SK-N-MC (cell line): ENCODE measurements around the gene FYB2.
"Not testable (repeated sequence)": the region's sequence is repeated elsewhere in the genome, so short reads cannot be mapped to it uniquely, and the experiment has no call there.

Source experiments
- DNase-seq: peaks from one replicate; pipeline ENCODE4 v3.0.0-alpha.2; 2011; ENCODE audit warnings: low read depth, low spot score
- H3K27ac ChIP-seq: fragments of 200-600 bp; sonication (generic); 2 replicates; pipeline ENCODE4 v1.5.1; 2016; ENCODE audit warnings: mixed run types
- H3K36me3 ChIP-seq: fragments of 200-600 bp; sonication (generic); 2 replicates; pipeline ENCODE4 v1.6.1; 2017; ENCODE audit warnings: antibody characterized with exemption, low read length, mixed read lengths; ENCODE audit not compliant: insufficient read depth
- H3K4me3 ChIP-seq: fragments of 200-600 bp; sonication (generic); 2 replicates; pipeline ENCODE4 v1.5.1; 2016
- H3K9ac ChIP-seq: fragments of 200-600 bp; sonication (generic); 2 replicates; pipeline ENCODE4 v1.8.0; 2017; ENCODE audit warnings: mixed run types, mixed read lengths; ENCODE audit not compliant: insufficient read length
- H3K9me3 ChIP-seq: fragments of 200-600 bp; sonication (generic); 2 replicates; pipeline ENCODE4 v1.6.1; 2017; ENCODE audit warnings: low read depth, mild to moderate bottlenecking, antibody characterized with exemption, low read length, moderate library complexity, mixed read lengths
- EZH2 ChIP-seq: fragments of 200-600 bp; sonication (generic); IDR thresholded peaks from one replicate; pipeline ENCODE4 v1.6.1; 2017; ENCODE audit warnings: antibody characterized with exemption
- FOXP2 ChIP-seq: optimal IDR thresholded peaks from 2 replicates; pipeline ENCODE3; 2011; ENCODE audit warnings: mild to moderate bottlenecking, moderate library complexity; ENCODE audit not compliant: insufficient read depth; ENCODE audit errors: extremely low read length, control extremely low read depth
- POLR2AphosphoS5 ChIP-seq: IDR thresholded peaks from 2 replicates; pipeline ENCODE4 v1.6.1; 2012; ENCODE audit warnings: mild to moderate bottlenecking, low read depth, low read length, borderline replicate concordance

Gene FYB2

GRCh38 chr1:56790036-56790435 is 29.2 kb downstream of the FYB2 start:
- Histone ChIP-seq H3K27ac (no peak overlapping the region), H3K9ac (no peak overlapping the region), H3K9me3 (no peaks in the 10 kb centered on the region), H3K4me3 (no peak overlapping the region), H3K36me3 (no peaks in the 10 kb centered on the region)
- TF ChIP-seq FOXP2 (no peak), EZH2 (no peak), POLR2AphosphoS5 (no peak)
- DNase-seq: no peak

GRCh38 chr1:56788588-56788987 is 30.6 kb downstream of the FYB2 start:
- no peaks in the 10 kb centered on the region for H3K9me3 ChIP-seq
- no peak for DNase-seq
- no peaks in the 10 kb centered on the region for H3K36me3 ChIP-seq
- H3K9ac ChIP-seq: no peak overlapping the region
- H3K4me3 ChIP-seq: no peak overlapping the region
- TF ChIP-seq EZH2: no peak
- TF ChIP-seq POLR2AphosphoS5: no peak
- no peak for TF ChIP-seq FOXP2
- H3K27ac ChIP-seq: no peak overlapping the region

- Histone ChIP-seq H3K9me3 (no peaks in the 10 kb centered on the region), H3K27ac (no peak overlapping the region), H3K9ac (no peak overlapping the region), H3K36me3 (no peaks in the 10 kb centered on the region), H3K4me3 (no peak overlapping the region)
- TF ChIP-seq FOXP2 (no peak), POLR2AphosphoS5 (no peak), EZH2 (no peak)
- no peak for DNase-seq
Measured at GRCh38 chr1:56788102-56788501, 31.1 kb downstream of the FYB2 start.

- TF ChIP-seq POLR2AphosphoS5 (no peak), EZH2 (no peak), FOXP2 (no peak)
- no peak for DNase-seq
- H3K27ac ChIP-seq: no peak overlapping the region
Measured at GRCh38 chr1:56787330-56787729, 31.9 kb downstream of the FYB2 start.

GRCh38 chr1:56782773-56783172 is 36.4 kb downstream of the FYB2 start:
- H3K9me3 ChIP-seq: no peaks in the 10 kb centered on the region
- no peak overlapping the region for H3K27ac ChIP-seq
- H3K9ac ChIP-seq: no peak overlapping the region
- H3K4me3 ChIP-seq: no peak overlapping the region
- TF ChIP-seq FOXP2: no peak
- no peak for TF ChIP-seq POLR2AphosphoS5
- TF ChIP-seq EZH2: no peak
- no peaks in the 10 kb centered on the region for H3K36me3 ChIP-seq
- no peak for DNase-seq

More at GRCh38 chr1:56787330-56787729, 31.9 kb downstream of the FYB2 start:
- no peak overlapping the region for H3K4me3 ChIP-seq
- H3K36me3 ChIP-seq: no peaks in the 10 kb centered on the region
- no peak overlapping the region for H3K9ac ChIP-seq
- H3K9me3 ChIP-seq: no peaks in the 10 kb centered on the region

- Histone ChIP-seq H3K27ac (no peak overlapping the region), H3K9me3 (no peaks in the 10 kb centered on the region), H3K4me3 (no peak overlapping the region), H3K36me3 (no peaks in the 10 kb centered on the region), H3K9ac (no peak overlapping the region)
- TF ChIP-seq POLR2AphosphoS5 (no peak), FOXP2 (no peak), EZH2 (no peak)
- DNase-seq: no peak
Measured at GRCh38 chr1:56780826-56781225, 38.4 kb downstream of the FYB2 start.

- no peaks in the 10 kb centered on the region for H3K9me3 ChIP-seq
- no peak overlapping the region for H3K4me3 ChIP-seq
- DNase-seq: no peak
- TF ChIP-seq POLR2AphosphoS5 (no peak), FOXP2 (no peak), EZH2 (no peak)
- no peaks in the 10 kb centered on the region for H3K36me3 ChIP-seq
- H3K9ac ChIP-seq: no peak overlapping the region
- no peak overlapping the region for H3K27ac ChIP-seq
Measured at GRCh38 chr1:56780128-56780750, 39.0 kb downstream of the FYB2 start.

- TF ChIP-seq POLR2AphosphoS5: no peak
- no peak for TF ChIP-seq FOXP2
- no peak for TF ChIP-seq EZH2
- H3K36me3 ChIP-seq: no peaks in the 10 kb centered on the region
- no peak overlapping the region for H3K27ac ChIP-seq
- no peak overlapping the region for H3K9ac ChIP-seq
- H3K4me3 ChIP-seq: no peak overlapping the region
- H3K9me3 ChIP-seq: no peaks in the 10 kb centered on the region
- no peak for DNase-seq
Measured at GRCh38 chr1:56777972-56778371, 41.2 kb downstream of the FYB2 start.

GRCh38 chr1:56774732-56775131 is 44.5 kb downstream of the FYB2 start:
- H3K9ac ChIP-seq, DNase-seq, H3K9me3 ChIP-seq, H3K27ac ChIP-seq, H3K36me3 ChIP-seq, H3K4me3 ChIP-seq: not testable (repeated sequence)
